GM19452 (cell line): ENCODE results near the gene APP.
"Not testable (repeated sequence)": the region's sequence is repeated elsewhere in the genome, so short reads cannot be mapped to it uniquely, and the experiment has no call there.

ENCODE experiments used
- ATAC-seq: cut with Tn5 transposase; IDR thresholded peaks from one replicate; pipeline ENCODE4 v1.9.1; 2021; ENCODE audit not compliant: unreplicated experiment

Gene APP

GRCh38 chr21:26165331-26165730 is 5.2 kb downstream of the APP start:
- no peak for ATAC-seq

- ATAC-seq: no peak
Measured at GRCh38 chr21:26164311-26164710, 6.3 kb downstream of the APP start.

DNA sequence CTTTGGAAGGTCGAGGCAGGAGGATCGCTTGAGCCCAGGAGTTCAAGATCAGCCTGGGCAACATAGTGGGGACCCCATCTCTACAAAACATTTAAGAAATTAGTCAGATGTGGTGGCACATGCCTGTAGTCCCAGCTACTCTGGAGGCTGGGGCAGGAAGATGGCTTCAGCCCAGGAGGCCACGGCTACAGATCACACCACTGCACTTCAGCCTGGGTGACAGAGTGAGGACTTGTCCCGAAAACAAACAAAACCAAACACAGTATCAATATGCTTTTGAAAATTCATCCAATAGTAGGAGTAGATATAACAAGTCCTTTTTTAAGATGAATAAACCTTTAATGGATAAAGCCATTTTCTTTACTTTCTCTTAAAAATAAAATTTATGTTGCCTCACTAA is 8.5 kb downstream of the APP start:
- ATAC-seq: no peak

DNA sequence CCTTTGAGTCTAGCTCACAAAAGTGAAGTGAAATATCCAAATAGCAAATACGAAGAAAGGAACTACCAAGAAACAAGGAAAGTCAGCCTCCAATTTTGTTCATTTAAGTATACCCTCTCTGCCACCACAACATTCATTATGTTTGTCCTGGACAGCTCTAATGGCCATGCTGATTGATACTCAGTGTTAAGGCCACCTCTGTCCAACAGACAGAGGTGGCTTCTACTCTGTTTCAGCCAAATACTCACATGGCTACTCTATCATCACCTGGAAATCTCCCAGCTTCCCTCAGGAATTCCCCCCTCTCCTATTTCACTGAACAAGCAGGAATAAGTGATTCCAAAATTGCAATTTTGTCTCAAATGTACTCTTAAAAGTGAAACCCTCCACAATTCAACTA is 10.7 kb downstream of the APP start:
- no peak for ATAC-seq

GRCh38 chr21:26157801-26158200 is 12.8 kb downstream of the APP start:
- ATAC-seq: no peak

GRCh38 chr21:26154753-26155152 is 15.8 kb downstream of the APP start:
- ATAC-seq: no peak

DNA sequence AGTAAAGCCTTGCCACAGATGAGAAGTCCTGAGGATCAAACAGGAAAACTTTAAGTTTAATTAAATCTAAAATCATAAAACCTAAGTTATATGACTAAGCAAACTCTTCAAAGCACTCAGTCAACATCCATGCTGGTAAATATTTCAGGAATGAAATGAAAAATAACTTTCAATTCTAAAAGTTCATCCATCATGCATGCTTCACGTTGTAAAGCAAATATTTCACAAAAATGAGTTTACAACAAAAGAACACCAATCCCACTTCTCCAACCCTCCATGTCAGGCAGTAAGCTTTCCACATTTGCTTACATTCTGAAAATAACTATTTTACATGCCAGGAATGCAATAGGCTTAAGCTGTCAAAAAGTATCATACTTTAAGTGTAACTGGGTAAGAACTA is 16.8 kb downstream of the APP start:
- ATAC-seq: no peak

GRCh38 chr21:26148840-26149354 is 21.7 kb downstream of the APP start:
- no peak for ATAC-seq

DNA sequence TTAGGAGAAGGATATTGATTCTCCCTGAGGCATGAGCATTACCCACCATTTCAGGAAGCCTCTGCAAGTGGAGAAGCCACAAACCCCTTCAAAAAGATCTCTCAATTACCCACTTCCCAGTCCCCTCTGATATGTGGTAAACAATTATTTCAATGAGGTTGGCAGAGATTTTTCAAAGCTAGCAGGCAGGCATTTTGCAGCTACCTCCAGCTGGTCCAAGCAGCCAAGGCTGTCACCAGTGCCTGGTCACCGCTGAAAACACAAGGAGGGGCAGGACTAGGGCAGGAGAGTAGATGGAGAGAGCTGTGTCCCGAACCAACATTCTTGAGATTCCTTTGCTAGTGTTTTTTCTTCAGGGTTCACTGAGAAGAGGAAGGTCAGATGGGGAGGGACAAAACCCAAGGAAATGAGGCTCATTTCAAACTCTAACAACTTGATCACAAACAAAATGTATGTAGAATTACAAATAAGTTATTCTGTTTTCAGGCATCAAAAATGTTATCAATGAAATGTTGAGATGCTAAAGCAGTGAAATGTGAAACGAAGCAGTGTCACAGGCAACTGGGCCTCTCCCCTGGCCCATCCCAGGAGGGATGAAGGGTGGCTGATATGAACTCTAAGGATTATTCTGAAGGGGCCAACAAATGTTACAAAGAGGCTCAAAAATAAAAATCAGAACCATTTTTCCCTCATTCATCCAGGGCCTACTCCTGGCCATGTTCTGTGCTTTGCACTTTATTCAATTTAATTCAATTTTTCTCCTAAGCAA is 22.3 kb downstream of the APP start:
- ATAC-seq: no peak

GRCh38 chr21:26147535-26147934 is 23.0 kb downstream of the APP start:
- ATAC-seq: no peak

DNA sequence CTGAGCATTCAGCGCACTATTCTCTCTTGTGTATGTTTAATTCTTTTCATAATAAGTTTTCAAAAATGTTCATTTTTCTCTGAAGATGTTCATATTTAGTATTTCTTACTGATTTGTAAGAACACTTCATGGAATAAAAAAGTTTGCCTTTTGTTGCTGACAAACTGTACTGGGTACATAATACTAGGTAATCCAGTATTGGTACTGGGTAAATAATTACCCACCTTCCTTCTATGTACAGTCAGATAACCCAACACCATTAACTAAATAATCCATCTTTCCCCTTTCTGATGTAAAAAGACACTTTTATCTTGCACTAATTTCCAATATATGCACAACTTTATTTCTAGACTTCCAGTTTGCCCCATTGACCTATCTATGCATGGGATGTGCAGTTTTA is 23.9 kb downstream of the APP start:
- no peak for ATAC-seq

DNA sequence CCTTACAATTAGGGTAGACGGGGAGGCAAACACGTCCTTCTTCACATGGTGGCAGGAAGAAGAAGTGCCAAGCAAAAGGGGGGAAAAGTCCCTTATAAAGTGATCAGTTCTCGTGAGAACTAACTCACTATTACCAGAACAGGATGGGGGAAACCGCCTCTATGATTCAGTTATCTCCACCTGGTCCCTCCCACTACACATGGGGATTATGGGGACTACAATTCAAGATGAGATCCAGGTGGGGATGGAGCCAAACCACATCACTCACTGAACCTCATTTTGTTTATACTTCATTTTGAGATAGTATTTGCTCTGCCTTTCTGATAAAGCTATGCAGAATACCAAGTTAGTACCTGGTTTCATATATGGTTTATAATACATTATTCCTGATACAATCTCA is 26.5 kb downstream of the APP start:
- ATAC-seq: no peak

DNA sequence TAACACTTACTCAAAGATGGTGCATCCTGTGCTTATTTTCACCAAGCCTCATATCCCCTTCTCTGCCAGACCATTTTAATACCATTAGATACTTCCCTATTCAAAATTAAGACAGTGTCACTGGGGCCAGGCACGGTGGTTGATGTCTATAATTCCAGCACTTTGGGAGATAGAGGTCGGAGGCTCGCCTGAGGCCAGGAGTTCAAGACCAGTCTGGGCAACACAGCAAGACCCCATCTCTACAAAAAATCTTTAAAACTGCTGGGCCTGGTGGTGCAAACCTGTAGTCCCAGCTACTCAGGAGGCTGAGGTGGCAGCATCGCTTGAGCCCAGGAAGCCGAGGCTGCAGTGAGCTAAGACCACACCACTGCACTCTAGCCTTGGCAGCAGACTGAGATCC is 28.2 kb downstream of the APP start:
- ATAC-seq: no peak

DNA sequence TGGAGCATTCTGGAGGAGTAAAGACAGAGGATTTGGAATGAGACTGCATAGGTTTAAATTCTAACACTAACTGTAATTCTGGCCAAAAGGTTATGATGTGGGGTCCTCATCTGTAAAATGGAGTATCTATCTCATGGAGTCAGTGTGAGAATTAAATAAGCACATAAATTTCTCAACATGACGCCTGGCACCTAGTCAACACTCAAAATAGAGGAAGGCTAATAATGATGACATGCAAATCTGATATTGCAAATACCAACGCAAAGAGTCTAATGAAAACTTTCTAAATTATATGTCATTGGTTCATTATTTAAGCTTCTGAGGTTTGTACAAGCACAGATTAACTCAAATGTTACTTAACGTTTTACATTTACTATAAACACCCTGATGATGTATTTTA is 29.6 kb downstream of the APP start:
- no peak for ATAC-seq

GRCh38 chr21:26140164-26140579 is 30.4 kb downstream of the APP start:
- ATAC-seq: no peak

- no peak for ATAC-seq
Measured at GRCh38 chr21:26138615-26139257, 31.8 kb downstream of the APP start.

- ATAC-seq: no peak
Measured at GRCh38 chr21:26137379-26138060, 33.0 kb downstream of the APP start.

DNA sequence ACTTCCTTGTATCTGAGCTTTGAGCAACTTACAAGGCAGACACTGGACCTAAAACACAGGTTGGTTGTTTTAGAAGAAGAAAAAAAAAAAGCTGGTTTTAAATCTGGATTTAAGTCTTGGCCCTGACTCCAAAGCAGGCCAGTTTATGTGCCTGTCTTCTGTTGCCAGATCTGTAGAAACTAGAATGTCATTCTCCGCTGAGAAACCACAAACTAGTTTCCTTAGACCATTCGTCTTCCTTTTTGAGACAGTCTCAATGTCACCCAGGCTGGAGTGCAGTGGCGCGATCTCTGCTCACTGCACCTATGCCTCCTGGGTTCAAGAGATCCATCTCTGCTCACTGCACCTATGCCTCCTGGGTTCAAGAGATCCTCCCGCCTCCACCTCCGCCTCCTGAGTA is 33.9 kb downstream of the APP start:
- peak; percentile 99 for ATAC-seq

GRCh38 chr21:26135520-26135919 is 35.0 kb downstream of the APP start:
- no peak for ATAC-seq

DNA sequence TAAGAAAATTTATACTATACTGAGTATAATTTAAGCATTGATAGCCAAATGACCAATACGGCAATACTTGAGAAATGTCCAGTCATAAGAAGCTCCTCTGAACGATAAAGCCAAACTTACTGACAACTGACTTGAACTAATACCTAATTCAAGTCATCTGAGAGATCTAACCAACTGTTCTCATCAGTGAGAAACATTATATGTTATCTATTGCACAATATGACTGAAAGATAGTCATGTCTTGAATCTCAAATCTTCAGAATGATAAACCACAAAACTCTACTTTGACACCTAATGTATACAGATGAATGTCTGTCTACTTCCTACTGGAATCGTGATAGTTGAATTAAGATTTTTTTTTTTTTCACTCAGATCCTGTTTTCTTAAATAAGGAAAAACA is 39.0 kb downstream of the APP start:
- ATAC-seq: no peak

DNA sequence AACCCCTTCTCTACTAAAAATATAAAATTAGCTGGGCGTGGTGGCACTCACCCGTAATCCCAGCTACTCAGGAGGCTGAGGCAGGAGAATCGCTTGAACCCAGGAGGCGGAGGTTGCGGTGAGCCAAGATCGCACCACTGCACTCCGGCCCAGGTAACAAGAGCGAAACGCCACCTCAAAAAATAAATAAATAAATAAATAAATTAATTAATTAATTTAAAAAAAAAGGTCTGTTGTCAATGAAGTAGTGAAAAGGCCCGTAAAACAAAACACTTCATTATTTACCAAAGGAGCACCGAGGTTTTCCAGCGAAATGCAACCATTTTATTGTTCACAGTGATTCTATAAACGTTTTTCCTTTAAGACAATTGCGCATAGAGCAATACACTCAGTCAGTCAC is 39.5 kb downstream of the APP start:
- not testable (repeated sequence) for ATAC-seq
